ENCODE results near the gene SPEM1. TPM values are rescaled to one million over a fixed set of nuclear protein-coding genes. Genes with fewer than 3 reads are reported as not detected.

Gene SPEM1
- total RNA-seq, 1 experiment from 2014 or later = not detected

GRCh38 chr17:7383742-7384488 is 36.2 kb upstream of the SPEM1 start:
- no peak for TF ChIP-seq CTCF (IDR thresholded peaks at IDR 0.05; ENCODE audit: unreplicated experiment)
- peaks cover 13% of the 10 kb centered on the region for H3K4me1 Mint-ChIP-seq (ENCODE audit: insufficient read depth, unreplicated experiment)
- no peak overlapping the region for H3K27ac Mint-ChIP-seq (ENCODE audit: low read depth, unreplicated experiment)
- H3K4me3 Mint-ChIP-seq (ENCODE audit: unreplicated experiment) = no peak overlapping the region
- peaks cover 7% of the 10 kb centered on the region for H3K9me3 Mint-ChIP-seq (ENCODE audit: unreplicated experiment)
- H3K27me3 Mint-ChIP-seq (ENCODE audit: insufficient read depth, unreplicated experiment) = no peaks in the 10 kb centered on the region
- BruUV-seq (replicated peaks) = no TSS peak
- CTCF ChIA-PET = no interaction called here
- POLR2A ChIA-PET = interaction anchor here (0.6 to 1.4 kb wide), 5 partner anchors 9 to 100 kb away, joined by 3 read pairs; no protein-coding TSS in a partner anchor
- intact Hi-C loops (cut with micrococcal nuclease) = no loop called here
- H3K36me3 Mint-ChIP-seq (ENCODE audit: insufficient read depth, unreplicated experiment) = peaks cover 33% of the 10 kb centered on the region
- DNase-seq (ENCODE audit: unreplicated experiment) = no peak

DNA sequence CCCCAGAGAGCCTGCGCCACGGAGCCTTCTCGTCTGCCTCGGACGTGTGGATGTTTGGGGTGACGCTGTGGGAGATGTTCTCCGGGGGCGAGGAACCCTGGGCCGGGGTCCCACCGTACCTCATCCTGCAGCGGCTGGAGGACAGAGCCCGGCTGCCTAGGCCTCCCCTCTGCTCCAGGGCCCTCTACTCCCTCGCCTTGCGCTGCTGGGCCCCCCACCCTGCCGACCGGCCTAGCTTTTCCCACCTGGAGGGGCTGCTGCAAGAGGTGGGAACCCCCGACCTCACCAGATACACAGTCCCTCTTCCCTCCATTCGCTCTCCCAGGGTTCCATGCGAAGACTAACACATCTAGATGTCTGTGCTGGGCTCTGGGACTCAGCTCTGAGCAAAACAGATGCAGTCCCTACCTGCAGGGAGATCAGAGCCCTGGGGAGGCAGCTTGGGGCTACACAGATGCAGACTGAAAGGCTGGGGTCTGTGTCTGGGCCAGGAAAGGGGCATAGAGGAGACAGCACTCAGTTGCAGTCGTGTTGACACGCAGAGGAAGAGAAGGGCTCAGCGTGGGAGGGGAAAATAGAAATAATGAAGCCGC is 35.5 kb upstream of the SPEM1 start:
- Mint-ChIP-seq H3K4me1 (ENCODE audit: insufficient read depth, unreplicated experiment) (peaks cover 13% of the 10 kb centered on the region), H3K4me3 (ENCODE audit: unreplicated experiment) (no peak overlapping the region), H3K36me3 (ENCODE audit: insufficient read depth, unreplicated experiment) (peaks cover 40% of the 10 kb centered on the region), H3K27me3 (ENCODE audit: insufficient read depth, unreplicated experiment) (no peaks in the 10 kb centered on the region), H3K27ac (ENCODE audit: low read depth, unreplicated experiment) (no peak overlapping the region), H3K9me3 (ENCODE audit: unreplicated experiment) (no peaks in the 10 kb centered on the region)
- BruUV-seq (replicated peaks) = no TSS peak
- CTCF ChIA-PET = interaction anchor here (1.2 kb wide), 1 partner anchor 30 kb away, joined by 3 read pairs; no protein-coding TSS in a partner anchor
- intact Hi-C loops (cut with micrococcal nuclease) = no loop called here
- no peak for TF ChIP-seq CTCF (IDR thresholded peaks at IDR 0.05; ENCODE audit: unreplicated experiment)
- no peak for DNase-seq (ENCODE audit: unreplicated experiment)
- POLR2A ChIA-PET = interaction anchor here (0.7 to 1.4 kb wide), 4 partner anchors 13 to 173 kb away, joined by 3 to 4 read pairs (median 3); no protein-coding TSS in a partner anchor

DNA sequence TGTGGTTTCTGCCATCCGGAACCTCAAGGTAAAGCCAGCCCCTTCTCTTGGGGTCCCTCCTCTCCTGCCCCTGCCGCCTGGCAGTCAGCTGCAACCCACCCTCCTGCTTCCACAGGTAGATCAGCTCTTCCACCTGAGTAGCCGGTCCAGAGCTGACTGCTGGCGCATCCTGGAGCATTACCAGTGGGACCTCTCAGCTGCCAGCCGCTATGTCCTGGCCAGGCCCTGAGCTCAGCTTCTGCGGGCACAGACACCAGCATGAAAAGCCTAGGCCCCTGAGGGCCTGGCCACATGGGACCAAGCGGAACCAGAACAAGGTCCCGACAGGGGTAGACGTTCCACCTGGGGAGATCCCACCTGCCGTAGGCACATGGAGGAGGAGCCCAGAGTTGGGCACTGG is 31.3 kb upstream of the SPEM1 start:
- H3K27ac Mint-ChIP-seq (ENCODE audit: low read depth, unreplicated experiment) = no peak overlapping the region
- no peak for TF ChIP-seq CTCF (IDR thresholded peaks at IDR 0.05; ENCODE audit: unreplicated experiment)
- POLR2A ChIA-PET = interaction anchor here (1.2 to 1.6 kb wide), 2 partner anchors 11 to 165 kb away, joined by 3 to 4 read pairs; no protein-coding TSS in a partner anchor
- peaks cover 50% of the 10 kb centered on the region for H3K36me3 Mint-ChIP-seq (ENCODE audit: insufficient read depth, unreplicated experiment)
- H3K27me3 Mint-ChIP-seq (ENCODE audit: insufficient read depth, unreplicated experiment) = no peaks in the 10 kb centered on the region
- BruUV-seq (replicated peaks) = no TSS peak
- CTCF ChIA-PET = interaction anchor here (0.6 to 1.2 kb wide), 4 partner anchors 29 to 73 kb away, joined by 3 to 4 read pairs (median 3); no protein-coding TSS in a partner anchor
- no peaks in the 10 kb centered on the region for H3K9me3 Mint-ChIP-seq (ENCODE audit: unreplicated experiment)
- H3K4me3 Mint-ChIP-seq (ENCODE audit: unreplicated experiment) = no peak overlapping the region
- intact Hi-C loops (cut with micrococcal nuclease) = no loop called here
- no peak for DNase-seq (ENCODE audit: unreplicated experiment)
- no peaks in the 10 kb centered on the region for H3K4me1 Mint-ChIP-seq (ENCODE audit: insufficient read depth, unreplicated experiment)

Data from MCF 10A (cell line).